Fibroblast of mammary gland (primary cell): ENCODE measurements around the gene KCNK10.

Experiments used
- DNase-seq: peaks from one replicate; pipeline ENCODE4 v3.0.0-alpha.2; 2010; ENCODE audit warnings: low read depth
- H3K4me3 ChIP-seq: 2 replicates; pipeline ENCODE4 v1.5.1; 2011; ENCODE audit warnings: low read depth, mild to moderate bottlenecking, low read length, moderate library complexity; ENCODE audit not compliant: control insufficient read depth
- CTCF ChIP-seq: conservative IDR thresholded peaks from 2 replicates; pipeline ENCODE4 v1.5.1; 2011; ENCODE audit warnings: low read depth, low read length, inconsistent platforms; ENCODE audit not compliant: control insufficient read depth, insufficient read depth

Gene KCNK10

DNA sequence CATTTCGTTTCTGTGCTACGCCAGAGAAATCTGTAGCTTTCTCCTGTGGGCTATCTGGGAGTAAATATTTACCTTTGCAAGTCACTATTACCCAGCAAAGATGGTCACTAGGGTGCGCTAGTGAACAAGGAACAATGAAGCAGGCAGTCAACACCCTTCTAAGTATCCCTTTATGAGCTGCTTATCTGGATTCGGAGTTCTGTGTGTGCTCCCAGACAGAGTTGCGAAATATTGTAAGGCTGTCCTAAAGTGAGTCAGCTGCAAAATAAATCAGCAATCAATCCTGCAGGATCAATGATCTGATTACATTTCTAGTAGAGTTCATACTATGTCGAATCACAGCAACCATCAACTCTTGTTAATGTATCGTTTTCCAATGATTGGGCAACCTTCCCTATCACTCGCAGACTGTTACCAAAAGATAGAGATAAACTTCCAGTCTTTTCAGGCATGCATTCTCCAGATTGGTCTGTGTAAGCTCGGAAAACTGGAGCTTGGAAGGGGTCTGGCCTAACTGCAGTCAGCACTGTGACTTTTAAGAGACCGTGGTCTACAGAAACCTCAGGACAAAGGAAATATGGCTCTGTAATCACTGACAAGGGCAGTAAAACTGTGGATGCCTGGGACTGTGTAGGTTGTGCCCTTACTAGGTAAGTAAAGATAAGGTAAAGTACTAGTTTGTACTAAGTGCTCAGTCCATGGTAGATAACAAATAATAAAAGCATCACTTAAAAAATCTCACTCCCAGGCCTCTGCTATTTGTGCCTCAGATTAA is 133.5 kb downstream of the KCNK10 start:
- DNase-seq: peak; percentile 91
- no peak overlapping the region for H3K4me3 ChIP-seq
- peak; percentile 77 for TF ChIP-seq CTCF

- TF ChIP-seq CTCF: no peak
- DNase-seq: no peak
- H3K4me3 ChIP-seq: no peak overlapping the region
Observed at GRCh38 chr14:88188745-88189416, 134.2 kb downstream of the KCNK10 start.

GRCh38 chr14:88185843-88186242 is 137.2 kb downstream of the KCNK10 start:
- no peak for TF ChIP-seq CTCF
- no peak overlapping the region for H3K4me3 ChIP-seq
- DNase-seq: no peak

DNA sequence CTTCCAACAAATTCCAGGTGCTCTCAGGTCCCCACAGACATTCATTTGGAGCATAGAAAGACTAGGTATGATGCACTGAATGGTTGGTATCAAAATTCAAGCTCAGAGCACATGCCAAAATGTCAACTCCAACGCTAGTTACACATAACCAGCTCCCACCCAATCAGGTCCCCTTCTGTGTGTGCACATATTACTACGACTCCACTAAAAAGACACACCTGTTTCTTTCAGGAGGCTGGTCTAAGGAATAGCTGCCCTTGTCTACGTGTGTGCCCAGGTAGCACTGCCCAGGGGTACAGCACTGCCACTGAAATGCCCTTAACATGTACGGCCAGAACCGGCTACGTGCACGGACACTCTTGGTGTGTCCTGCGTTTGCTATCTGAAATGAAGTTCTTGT is 138.1 kb downstream of the KCNK10 start:
- H3K4me3 ChIP-seq: no peak overlapping the region
- no peak for DNase-seq
- no peak for TF ChIP-seq CTCF

DNA sequence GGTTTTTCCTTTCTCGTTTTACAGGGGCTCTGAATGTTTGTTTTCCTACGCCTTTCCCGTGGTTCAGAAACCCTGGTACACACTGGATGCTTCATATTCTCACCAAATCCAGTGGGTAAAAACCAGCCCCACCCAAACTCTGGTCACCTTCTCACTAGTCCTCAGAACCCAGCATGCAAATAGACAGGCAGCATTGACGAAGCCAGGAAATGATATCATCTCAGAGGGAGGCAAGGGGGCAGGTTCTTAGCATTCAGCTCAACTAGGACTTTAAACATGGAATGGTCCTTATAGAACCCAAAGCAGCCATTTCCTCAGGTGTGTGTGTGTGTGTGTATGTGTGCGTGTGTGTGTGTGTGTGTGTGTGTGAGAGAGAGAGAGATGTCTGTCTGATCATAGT is 142.0 kb downstream of the KCNK10 start:
- no peak overlapping the region for H3K4me3 ChIP-seq
- no peak for TF ChIP-seq CTCF
- no peak for DNase-seq

- no peak overlapping the region for H3K4me3 ChIP-seq
- TF ChIP-seq CTCF: no peak
- DNase-seq: no peak
Observed at GRCh38 chr14:88179716-88180115, 143.4 kb downstream of the KCNK10 start.

GRCh38 chr14:88170333-88170732 is 152.7 kb downstream of the KCNK10 start:
- no peak for TF ChIP-seq CTCF
- H3K4me3 ChIP-seq: no peak overlapping the region
- DNase-seq: no peak
